Activated T-cell treated with anti-CD3 and anti-CD28 coated beads for 1 hour (primary cell): ENCODE results near the gene LRP11.

Source experiments
- DNase-seq: peaks from one replicate; pipeline ENCODE4 v3.0.0-alpha.2; 2020; ENCODE audit warnings: low read depth

The LRP11 gene

DNA sequence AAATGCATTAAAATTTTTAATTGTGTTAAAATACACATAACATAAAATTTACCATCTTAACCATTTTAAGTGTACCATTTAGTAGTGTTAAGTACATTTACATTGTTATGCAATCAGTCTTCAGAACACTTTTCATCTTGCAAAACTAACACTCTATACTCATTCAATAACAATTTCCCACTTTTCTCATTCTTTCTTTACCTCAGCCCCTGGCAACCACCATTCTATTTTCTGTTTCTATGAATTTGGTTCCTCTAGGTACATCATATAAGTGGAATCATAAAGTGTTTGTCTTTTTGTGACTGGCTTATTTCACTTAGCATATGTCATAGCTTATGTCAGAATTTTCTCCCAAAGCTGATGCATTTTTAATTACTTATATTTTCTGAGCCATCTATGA is 82.4 kb downstream of the LRP11 start:
- DNase-seq: no peak

DNA sequence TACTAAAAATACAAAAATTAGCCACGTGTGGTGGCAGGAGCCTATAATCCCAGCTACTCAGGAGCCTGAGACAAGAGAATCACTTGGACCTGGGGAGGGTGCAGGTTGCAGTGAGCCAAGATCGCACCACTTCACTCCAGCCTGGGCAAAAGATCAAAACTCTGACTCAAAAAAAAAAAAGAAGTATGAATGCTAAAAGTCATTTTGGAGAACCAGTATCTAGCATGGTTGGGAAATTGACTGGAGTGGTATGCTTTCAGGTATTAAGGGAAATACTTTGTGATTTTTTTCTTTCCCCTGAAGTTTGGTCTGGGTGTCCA is 84.6 kb downstream of the LRP11 start:
- no peak for DNase-seq

DNA sequence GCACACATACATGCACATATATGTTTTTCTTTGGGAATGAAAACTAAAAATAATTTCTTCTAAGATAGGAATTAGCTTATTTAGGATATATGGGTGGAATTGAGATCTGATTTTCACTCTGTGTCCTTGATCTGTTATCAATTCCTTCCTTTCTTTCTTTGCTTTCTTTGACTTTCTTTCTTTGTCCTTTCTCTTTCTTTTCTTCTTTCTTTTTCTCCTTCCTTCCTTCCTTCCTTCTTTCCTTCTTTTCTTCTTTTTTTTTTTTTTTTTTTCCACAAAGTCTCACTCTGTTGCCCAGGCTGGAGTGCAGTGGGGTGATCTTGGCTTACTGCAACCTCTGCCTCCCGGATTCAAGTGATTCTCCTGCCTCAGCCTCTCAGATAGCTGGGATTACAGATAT is 86.5 kb downstream of the LRP11 start:
- no peak for DNase-seq

DNA sequence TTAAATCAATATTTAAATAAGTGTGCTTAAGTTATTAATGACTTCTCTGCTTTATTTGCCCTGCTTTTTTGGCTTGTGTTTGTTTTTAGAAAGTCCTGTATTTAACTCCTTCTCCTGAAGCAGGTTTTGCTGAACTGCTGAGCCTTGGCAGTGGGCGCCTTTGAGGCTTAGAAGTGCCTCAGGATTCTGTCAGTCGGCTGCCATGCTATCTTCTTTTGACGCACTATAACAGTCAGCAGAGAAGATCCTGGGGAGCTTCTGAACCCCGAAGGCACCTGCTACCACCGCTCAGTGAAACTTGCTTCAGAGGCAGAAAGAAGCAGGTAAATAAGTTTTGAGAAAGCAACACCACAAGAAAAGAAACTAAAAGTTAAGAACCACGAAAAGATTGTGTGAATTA is 92.2 kb downstream of the LRP11 start:
- no peak for DNase-seq

- DNase-seq: no peak
Observed at GRCh38 chr6:149771185-149771584, 93.0 kb downstream of the LRP11 start.

DNA sequence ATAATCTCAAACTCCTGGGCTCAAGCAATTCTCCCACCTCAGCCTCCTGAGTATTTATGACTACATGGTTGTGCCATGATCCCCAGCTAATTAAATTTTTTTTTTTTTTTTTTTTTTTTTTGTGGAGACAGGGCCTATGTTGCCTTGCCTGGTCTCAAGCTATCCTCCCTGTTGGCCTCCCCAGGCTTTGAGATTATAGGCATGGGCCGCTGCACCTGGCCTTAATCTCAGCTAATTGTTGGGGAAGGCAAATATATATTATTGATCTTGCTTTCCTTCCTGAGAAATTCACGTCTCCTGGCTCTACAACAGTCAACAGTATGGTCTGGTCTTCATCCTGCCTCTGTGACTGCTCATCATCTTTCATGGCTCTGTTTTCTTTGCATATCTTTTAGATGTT is 94.5 kb downstream of the LRP11 start:
- no peak for DNase-seq
